HG02981 (cell line): ENCODE data around the gene SPAAR.

ENCODE experiments used
- ATAC-seq: cut with Tn5 transposase; IDR thresholded peaks from one replicate; pipeline ENCODE4 v1.9.1; 2021; ENCODE audit warnings: mild to moderate bottlenecking, moderate library complexity; ENCODE audit not compliant: unreplicated experiment

Gene SPAAR

DNA sequence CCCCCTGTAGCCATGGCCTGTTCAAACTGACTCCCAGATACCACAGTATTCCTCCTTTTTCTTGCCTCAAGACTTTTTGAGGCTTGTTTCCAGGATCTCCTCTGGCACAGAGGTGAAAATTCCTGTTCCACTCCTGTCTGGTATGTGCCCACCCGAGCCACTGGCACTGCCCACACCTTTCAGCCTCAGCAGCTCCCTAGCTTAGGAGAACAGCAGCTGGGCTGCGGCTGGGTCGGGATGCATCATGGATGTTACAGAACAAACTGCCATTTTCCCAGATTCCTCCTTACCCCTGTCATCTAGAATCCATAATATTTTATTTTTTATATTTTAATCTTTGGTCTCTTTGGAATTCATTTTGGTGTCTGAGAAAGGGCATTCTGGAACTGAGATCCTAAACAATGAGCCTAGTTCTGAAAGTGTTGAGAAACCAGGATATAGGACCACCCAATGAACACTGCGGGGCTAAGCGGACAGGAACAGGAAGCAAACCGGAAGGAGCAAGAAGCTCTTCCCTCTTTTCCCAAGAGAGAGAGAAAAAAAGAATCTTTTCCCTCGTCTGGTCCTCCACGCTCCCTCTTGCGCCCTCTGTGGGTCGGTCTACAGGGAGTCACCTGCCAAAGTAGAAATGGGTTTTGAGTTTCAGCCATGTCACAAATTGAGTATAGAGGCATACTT is 36.2 kb downstream of the SPAAR start:
- no peak for ATAC-seq

DNA sequence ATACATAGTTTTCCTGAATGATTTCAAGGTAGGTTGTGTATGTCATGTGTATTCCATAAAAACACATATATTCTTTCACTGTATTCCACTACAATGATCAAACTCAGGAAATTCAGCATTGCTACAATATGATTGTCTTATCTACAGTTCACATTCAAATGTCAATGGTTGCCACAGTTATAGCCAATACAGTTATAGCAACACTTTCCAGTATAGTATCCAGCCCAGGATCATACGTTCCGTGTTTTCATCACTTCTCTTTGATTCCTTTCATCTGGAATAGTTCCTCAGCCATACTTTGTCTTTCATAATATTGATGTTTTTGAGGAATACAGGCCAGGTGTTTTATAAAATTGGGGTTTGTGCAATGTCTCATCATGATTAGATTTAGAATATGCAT is 39.2 kb downstream of the SPAAR start:
- ATAC-seq, result no peak

DNA sequence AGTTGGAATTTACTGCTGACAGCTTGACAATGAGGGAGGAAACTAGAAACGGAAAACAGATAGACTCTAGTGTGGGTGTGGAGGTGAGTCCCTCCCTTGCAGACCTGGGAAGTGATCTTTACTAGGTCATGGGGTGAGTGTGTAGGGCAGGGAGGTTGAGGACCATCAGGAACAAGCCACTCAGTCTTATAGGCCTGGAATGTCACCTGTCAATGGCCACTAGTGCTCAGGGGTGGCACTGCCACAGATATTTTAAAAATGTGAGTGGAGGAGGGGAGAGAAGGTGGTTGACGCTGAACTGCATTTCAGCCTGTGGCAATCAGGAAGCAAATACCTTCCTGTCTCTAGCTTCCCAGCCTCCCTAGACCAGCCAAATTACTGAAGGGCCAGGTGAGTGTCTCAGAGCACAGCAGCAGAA is 39.6 kb downstream of the SPAAR start:
- no peak for ATAC-seq

DNA sequence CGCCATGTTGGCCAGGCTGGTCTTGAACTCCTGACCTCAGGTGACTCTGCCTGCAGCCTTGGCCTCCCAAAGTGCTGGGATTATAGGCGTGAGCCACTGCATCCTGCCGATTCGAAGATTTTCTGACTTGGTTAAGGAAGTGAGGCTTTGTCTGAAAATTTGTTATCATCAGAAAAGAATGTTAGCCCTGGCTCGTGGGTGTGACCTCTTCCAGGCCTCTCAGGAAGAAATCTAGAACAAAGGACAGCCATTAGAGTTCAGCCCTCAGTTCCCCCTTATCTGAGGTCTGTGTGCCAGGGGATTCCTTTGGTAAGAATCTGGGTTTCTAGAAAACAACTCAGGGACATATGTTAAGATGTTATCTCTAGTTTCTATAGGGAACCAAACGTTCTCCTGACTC is 42.4 kb downstream of the SPAAR start:
- no peak for ATAC-seq

DNA sequence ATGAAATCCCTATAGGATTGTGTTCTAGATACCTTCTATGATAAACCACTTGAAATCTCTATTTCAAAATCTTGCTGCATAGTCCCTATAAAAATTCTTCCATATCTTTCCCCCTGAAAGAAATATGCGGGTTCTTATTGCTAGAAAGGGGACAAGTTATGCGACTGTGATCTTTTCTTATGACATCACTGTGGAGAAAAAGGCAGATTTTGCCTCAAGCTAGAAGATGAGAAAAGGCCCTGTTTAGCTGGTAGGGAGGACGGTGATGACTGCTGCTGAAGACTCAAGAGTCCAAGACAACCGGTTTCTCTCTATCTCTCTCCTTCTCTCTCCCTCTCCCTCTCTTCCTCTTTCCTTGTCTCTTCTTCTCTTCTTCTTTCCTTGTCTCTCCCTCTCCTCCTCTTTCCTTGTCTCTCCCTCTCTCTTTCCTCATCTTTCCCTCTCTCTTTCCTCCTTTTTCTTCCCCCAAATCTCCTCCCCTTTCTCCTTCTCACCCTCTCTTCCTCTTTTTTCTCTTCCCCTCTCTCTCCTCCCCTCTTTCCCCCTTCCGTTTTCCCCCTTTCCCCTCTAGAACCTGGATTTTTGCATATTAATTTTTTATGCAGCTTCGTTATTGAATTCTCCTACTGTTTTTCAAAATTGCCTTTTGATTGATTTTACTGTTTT is 43.4 kb downstream of the SPAAR start:
- no peak for ATAC-seq

DNA sequence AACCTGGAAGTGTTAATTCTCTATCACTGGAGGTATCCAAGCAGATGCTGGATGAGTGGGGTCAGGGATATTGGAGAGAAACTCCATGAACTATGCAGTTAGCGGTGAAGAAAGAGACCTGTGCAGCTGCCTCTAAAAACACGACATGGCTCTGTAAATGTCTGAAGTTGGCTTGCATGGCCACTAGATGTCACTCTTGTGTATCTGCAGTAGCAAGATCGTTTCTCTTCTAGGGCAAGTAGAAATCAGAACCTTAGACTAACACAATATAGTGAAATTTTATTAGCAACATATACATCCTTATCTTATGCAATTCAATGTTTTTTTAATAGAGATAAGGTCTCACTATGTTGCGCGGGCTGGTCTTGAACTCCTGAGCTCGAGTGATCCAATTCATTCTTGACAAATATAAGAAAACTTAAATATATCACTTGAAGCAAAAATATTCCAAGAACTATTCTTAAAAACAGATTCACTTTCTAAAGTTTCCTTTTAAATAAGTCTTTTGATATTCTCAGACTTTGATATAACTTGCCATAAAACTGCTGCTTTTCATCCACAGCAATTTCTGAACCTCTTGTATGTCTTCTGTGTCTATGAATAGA is 45.8 kb downstream of the SPAAR start:
- no peak for ATAC-seq

DNA sequence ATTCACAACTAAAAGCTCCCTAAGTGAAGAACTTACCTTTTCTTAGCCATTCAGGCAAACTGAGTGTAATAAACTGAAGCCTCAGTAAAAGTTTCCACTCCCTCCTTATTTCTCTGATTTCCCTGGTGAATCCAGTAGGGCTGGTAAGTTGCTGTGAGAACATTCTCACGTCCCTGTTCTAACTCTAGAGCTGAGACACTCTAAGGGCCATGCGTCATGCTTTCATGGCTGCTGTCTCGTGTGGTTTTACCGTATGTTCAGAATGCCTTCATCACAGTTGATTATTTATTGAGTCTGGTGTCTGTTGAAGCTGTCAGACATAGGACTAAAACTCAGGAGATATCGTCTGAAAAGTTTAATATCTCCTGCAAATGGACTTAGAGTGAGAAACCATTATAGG is 47.4 kb downstream of the SPAAR start:
- no peak for ATAC-seq

DNA sequence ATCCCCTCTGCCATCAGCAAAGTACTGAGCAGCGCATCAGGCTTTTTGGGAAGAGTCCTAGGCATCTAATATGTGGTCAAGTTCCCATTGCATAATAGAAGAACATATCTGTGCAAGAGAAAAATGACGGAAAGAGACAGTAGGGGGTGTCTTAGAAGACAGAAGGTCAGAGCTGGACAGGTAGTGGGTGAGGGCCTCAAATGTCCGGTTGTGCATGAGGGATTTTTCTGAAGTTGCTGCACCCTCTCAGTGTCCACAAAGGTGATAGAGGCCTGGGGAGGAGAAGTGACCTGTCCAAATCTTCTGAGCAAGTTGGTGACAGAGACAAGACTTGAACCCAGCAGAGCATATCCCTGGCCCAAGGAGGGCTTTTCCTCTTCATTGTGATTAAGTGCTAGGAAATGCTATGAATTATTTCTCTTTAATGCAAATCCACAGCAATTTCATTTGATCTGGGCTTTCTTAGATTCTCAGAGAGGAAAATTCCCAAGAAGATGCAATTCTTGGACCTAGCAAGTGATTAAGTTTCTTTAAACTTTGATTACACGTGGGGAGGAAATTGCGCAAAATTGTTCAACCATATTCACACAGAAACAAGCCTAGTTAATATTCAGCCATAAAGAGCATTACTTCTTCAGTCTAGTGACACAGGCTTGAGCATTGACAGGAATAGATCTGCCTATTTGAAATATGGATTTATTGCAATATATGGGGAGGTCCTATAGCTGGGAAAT is 49.0 kb downstream of the SPAAR start, which contains the start of gene OR2S2:
OR2S2 (minus strand) TSS at position 51 of the 734 bp plus-strand sequence. CDS start 56 bp downstream, outside the sequence.
- ATAC-seq, result no peak

DNA sequence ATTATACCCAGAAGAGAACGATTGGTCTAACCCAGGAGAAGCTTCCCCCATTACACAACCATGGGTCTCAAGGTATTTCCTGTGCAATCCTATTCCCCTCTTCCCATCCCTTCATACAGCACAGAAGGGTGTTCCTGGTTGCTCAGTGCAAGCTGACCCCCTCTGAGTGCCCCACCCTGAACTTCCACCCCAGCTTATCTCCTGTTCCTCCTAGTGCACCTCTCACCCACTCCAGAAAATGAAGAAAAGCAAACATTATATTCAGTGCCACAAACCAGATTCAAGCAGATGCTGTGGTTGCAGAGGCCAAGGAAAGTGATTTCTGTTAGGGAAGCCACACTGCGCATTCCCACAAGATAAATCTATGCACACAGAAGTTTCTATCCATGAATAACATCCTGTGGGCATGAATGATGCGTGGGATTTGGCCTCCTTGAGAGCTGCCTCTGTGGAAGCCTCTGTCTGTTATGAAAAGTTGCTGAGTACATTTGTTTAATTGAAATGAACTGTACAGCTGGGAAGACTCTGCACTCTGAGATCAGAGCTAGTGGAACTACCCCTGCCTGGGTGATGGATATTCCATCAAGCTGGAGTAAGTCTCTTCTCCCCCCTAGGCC is 50.9 kb downstream of the SPAAR start:
- ATAC-seq, result no peak
